D721Med (cell line): ENCODE data around the gene GDPD5.
A peak's percentile ranks its signal among the peaks of the same experiment; 100 is the strongest.

Experiments
- DNase-seq: peaks from one replicate; pipeline ENCODE4 v3.0.0; 2011; ENCODE audit warnings: low spot score; ENCODE audit not compliant: insufficient read length
- FAIRE-seq: peaks from 2 replicates; lab custom pipeline; 2011; peaks lifted over from hg19 to GRCh38; lab: Jason Lieb, UNC
- TF ChIP-seq, protein P1 (sequence below): IDR thresholded peaks from 2 replicates; pipeline ENCODE4 v1.5.1; 2012; ENCODE audit warnings: mild to moderate bottlenecking, control low read depth; ENCODE audit not compliant: insufficient read depth; ENCODE audit errors: missing control alignments

GDPD5 gene

DNA sequence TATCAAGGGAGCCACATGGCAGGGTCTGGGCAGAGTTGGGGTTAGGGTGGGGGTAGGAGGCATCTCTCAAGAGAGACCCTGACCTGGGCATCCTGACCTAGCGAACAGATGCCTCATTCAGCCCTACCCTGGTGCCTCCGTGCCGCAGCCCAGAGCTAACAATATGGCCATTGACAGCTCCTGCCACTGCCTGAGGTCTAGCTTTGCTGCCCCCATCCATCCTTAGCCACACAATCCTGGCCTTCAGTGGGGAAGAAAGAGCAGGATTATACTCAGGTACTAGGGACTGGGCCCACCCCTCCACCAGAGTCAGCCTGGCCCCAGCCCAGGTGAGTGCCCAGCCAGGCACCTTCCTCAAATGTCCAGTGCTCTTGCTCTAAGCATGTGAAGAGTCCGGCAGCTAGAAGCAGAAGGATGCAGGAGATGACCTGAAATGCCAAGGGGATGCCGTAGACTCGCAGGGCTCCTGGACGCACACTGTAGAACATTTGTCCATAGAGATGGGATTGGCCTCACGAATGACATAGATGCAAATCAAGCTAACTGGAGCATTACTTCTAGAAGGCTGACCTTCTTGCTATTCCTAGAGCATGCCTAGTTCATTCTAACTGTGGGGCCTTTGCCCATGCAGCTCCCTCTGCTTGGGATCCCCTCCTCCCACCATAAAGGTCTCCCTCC is 23.0 kb upstream of the GDPD5 start:
- FAIRE-seq (no peak), DNase-seq (no peak)
- TF ChIP-seq, protein P1, sequence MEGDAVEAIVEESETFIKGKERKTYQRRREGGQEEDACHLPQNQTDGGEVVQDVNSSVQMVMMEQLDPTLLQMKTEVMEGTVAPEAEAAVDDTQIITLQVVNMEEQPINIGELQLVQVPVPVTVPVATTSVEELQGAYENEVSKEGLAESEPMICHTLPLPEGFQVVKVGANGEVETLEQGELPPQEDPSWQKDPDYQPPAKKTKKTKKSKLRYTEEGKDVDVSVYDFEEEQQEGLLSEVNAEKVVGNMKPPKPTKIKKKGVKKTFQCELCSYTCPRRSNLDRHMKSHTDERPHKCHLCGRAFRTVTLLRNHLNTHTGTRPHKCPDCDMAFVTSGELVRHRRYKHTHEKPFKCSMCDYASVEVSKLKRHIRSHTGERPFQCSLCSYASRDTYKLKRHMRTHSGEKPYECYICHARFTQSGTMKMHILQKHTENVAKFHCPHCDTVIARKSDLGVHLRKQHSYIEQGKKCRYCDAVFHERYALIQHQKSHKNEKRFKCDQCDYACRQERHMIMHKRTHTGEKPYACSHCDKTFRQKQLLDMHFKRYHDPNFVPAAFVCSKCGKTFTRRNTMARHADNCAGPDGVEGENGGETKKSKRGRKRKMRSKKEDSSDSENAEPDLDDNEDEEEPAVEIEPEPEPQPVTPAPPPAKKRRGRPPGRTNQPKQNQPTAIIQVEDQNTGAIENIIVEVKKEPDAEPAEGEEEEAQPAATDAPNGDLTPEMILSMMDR = no peak

DNA sequence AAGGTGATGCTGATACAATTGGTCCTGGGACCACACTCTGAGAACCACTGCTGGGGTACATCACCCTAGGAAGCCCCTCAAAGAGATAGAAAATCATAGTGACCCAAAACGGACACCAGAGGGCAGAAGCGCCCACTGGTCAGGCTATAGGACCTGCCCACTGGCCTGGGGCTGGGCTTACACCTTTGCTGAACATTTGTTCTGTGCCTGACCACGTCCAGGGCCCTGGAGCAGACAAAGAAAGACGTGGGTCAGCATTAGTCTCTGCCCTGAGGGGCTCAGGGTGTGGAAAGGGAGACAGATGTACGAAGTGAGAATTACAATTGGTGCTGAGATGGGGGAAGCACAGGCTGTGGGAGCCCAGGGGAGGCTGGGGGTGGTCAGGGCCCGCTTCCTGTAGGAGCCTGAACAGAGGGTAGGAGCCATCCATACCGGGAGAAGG is 21.9 kb upstream of the GDPD5 start:
- peak; percentile 81 for DNase-seq
- FAIRE-seq = no peak
- TF ChIP-seq, protein P1 = peak; percentile 65

DNA sequence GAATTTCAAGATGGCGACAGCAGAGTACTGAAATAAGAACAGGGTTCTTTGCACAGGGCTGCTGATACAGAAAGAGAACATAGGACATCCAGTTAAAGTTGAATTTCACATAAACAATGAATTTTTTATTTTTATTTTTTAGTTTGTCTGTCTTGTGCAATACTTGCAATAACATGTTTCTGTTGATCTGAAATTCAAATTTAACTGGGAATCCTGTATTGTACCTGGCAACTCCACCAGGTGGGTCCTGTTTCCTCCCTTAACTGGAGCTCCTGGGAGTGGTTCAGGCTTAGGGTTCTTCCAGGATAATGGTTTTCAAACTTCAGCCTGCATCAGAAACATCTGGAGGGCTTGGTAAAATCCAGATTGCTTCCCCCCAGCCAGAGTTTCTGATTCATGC is 21.4 kb upstream of the GDPD5 start:
- TF ChIP-seq, protein P1 = no peak
- no peak for FAIRE-seq
- DNase-seq = no peak

DNA sequence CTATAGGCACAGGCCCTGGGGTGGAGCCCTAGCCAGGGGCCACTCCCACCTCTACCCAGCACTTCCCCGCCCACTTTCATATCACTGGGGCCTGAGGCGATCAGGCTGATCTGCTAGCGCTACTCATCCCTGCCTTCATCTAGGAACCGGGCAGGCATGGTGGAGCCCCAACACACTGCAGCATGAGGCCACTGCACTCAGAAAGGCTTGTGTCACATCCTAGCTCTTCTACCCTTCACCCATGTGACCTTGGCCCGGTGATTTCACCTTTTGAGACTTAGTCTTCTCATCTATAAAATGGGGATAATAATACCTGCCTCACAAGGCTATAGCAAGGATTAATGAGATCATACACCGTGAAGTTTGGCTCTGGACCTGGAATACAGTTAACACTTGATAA is 18.1 kb upstream of the GDPD5 start:
- no peak for DNase-seq
- TF ChIP-seq, protein P1 = no peak
- no peak for FAIRE-seq

GRCh38 chr11:75542088-75542438 is 16.3 kb upstream of the GDPD5 start:
- FAIRE-seq = no peak
- DNase-seq = no peak
- TF ChIP-seq, protein P1 = no peak

GRCh38 chr11:75541193-75542087 is 15.7 kb upstream of the GDPD5 start:
- TF ChIP-seq, protein P1 = no peak
- FAIRE-seq (no peak), DNase-seq (no peak)
